ENCODE data around the gene FKBP8. TPM values are rescaled to one million over a fixed set of nuclear protein-coding genes. Genes with fewer than 3 reads are reported as not detected.

FKBP8 gene
- polyA plus RNA-seq, 2 donors = 175 to 269 TPM

Other genes with a start within 250 kb of the FKBP8 start
- gene LSM4, start 220.5 kb downstream of the FKBP8 start, polyA plus RNA-seq = 100 to 1,000 TPM in 1 of 2 donors, 10 to 100 TPM in 1; 96.9 to 113 TPM
- 1 to 10 TPM; 1.8 to 1.9 TPM for gene PGPEP1, start 203.0 kb downstream of the FKBP8 start, polyA plus RNA-seq
- gene GDF15, start 157.4 kb downstream of the FKBP8 start, polyA plus RNA-seq = 1 to 10 TPM in 1 of 2 donors, under 1 TPM in 1; 0.24 to 2.8 TPM
- under 1 TPM; 0.55 to 0.66 TPM for gene LRRC25, start 146.0 kb downstream of the FKBP8 start, polyA plus RNA-seq
- 10 to 100 TPM; 25.4 to 25.9 TPM for gene SSBP4, start 124.2 kb downstream of the FKBP8 start, polyA plus RNA-seq
- gene ISYNA1, start 105.4 kb downstream of the FKBP8 start, polyA plus RNA-seq = 10 to 100 TPM; 17.5 to 42.7 TPM
- 1 to 10 TPM; 7.1 to 9.1 TPM for gene ELL, start 21.5 kb downstream of the FKBP8 start, polyA plus RNA-seq
- gene KXD1, start 14.3 kb upstream of the FKBP8 start, polyA plus RNA-seq = 10 to 100 TPM; 43.7 to 68.1 TPM
- gene UBA52, start 28.3 kb upstream of the FKBP8 start, polyA plus RNA-seq = 1,000 to 10,000 TPM in 1 of 2 donors, 100 to 1,000 TPM in 1; 709 to 1,325 TPM
- 10 to 100 TPM; 48.4 to 59.0 TPM for gene REX1BD, start 45.2 kb upstream of the FKBP8 start, polyA plus RNA-seq
- gene CRLF1, start 63.2 kb upstream of the FKBP8 start, polyA plus RNA-seq = 10 to 100 TPM in 1 of 2 donors, 1 to 10 TPM in 1; 2.8 to 11.1 TPM
- under 1 TPM; 0.41 to 0.71 TPM for gene TMEM59L, start 69.3 kb upstream of the FKBP8 start, polyA plus RNA-seq
- gene KLHL26, start 93.5 kb upstream of the FKBP8 start, polyA plus RNA-seq = 1 to 10 TPM; 1.8 to 2.0 TPM
- 1 to 10 TPM; 2.1 to 4.0 TPM for gene CRTC1, start 140.1 kb upstream of the FKBP8 start, polyA plus RNA-seq
- 1 to 10 TPM in 1 of 2 donors, under 1 TPM in 1; 0.71 to 4.0 TPM for gene COMP, start 247.7 kb upstream of the FKBP8 start, polyA plus RNA-seq

Data from esophagus (tissue), 2 donors.